Measurements from ENCODE around the gene CHN2.

GRCh38 chr7:29234438-29234837 is 39.9 kb downstream of the CHN2 start:
- TF ChIP-seq CTCF (conservative IDR thresholded peaks at IDR 0.05) (no peak), EZH2 (IDR thresholded peaks at IDR 0.05; ENCODE audit: low read depth) (no peak)

All from PC-9 (cell line).